Kidney epithelial cell (primary cell): Measurements from ENCODE around the gene TMEM161B. TPM values are rescaled to one million over a fixed set of nuclear protein-coding genes. Genes with fewer than 3 reads are reported as not detected.

Experiments
- DNase-seq: peaks from one replicate; pipeline ENCODE4 v3.0.0-alpha.2; 2010; ENCODE audit warnings: low read depth
- H3K27me3 ChIP-seq: 2 replicates; pipeline ENCODE4 v1.6.0; 2011; ENCODE audit warnings: low read length; ENCODE audit not compliant: control insufficient read depth, insufficient read depth
- H3K36me3 ChIP-seq: 2 replicates; pipeline ENCODE4 v1.5.1; 2011; ENCODE audit warnings: low read length; ENCODE audit not compliant: control insufficient read depth, insufficient read depth
- H3K4me3 ChIP-seq: 2 replicates; pipeline ENCODE4 v1.5.1; 2011; ENCODE audit warnings: low read depth, mild to moderate bottlenecking, control low read depth, low read length
- CTCF ChIP-seq: IDR thresholded peaks from 2 replicates; pipeline ENCODE4 v1.5.1; 2011; ENCODE audit warnings: mild to moderate bottlenecking, moderate library complexity, low read length, control low read depth, inconsistent platforms; ENCODE audit not compliant: insufficient read depth, poor library complexity, severe bottlenecking
- total RNA-seq: library from RNA; depleted of rRNA; stranded (reverse); fragments of >200 nt; gene quantifications from 2 replicates; pipeline ENCODE4 v1.2.3, GENCODE V29; 2015

TMEM161B gene
- total RNA-seq: 10.4 and 11.8 TPM in 2 replicates

- peak; percentile 81 for DNase-seq
These were observed at the start of gene TMEM161B for GRCh38 chr5:88268385-88269184. TSS of gene TMEM161B (minus strand) at chr5:88268845. CDS start at chr5:88268723, 122 bp downstream.

DNA sequence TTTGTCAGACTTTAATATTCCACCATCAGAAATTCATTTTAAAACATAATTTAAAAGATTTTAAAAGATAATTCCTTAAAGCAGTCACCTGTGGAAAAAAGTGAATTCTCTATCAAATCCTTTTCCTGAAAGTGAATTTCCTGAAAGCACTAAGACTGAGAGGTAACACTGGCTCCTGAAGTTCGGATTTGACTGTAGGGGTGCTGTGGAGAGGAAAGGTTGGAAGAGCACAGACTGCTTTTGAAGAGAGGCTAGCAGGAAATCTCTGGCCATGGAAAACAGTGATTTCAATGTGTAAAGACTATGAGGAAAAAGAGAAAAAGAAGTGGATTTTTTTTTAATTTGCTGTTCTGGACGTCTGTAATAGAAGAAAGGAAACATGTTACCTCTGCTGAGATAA is 35.7 kb upstream of the TMEM161B start:
- Histone ChIP-seq H3K27me3 (no peaks in the 10 kb centered on the region), H3K4me3 (no peak overlapping the region), H3K36me3 (no peaks in the 10 kb centered on the region)
- no peak for TF ChIP-seq CTCF
- DNase-seq: no peak

More at GRCh38 chr5:88268385-88269184, at the start of gene TMEM161B:
- H3K27me3 ChIP-seq: no peaks in the 10 kb centered on the region
- peak within 1 kb of the TSS; percentile 64 for H3K4me3 ChIP-seq
- no peak for TF ChIP-seq CTCF
- no peaks in the 10 kb centered on the region for H3K36me3 ChIP-seq

- Histone ChIP-seq H3K4me3 (no peak overlapping the region), H3K36me3 (no peaks in the 10 kb centered on the region), H3K27me3 (no peaks in the 10 kb centered on the region)
- DNase-seq: no peak
- TF ChIP-seq CTCF: no peak
These were observed 29.8 kb upstream of the TMEM161B start for GRCh38 chr5:88298425-88298824.

GRCh38 chr5:88290801-88291200 is 22.2 kb upstream of the TMEM161B start:
- DNase-seq: no peak
- Histone ChIP-seq H3K36me3 (no peaks in the 10 kb centered on the region), H3K4me3 (no peak overlapping the region), H3K27me3 (no peaks in the 10 kb centered on the region)
- no peak for TF ChIP-seq CTCF

GRCh38 chr5:88288528-88289197 is 20.0 kb upstream of the TMEM161B start:
- no peaks in the 10 kb centered on the region for H3K36me3 ChIP-seq
- H3K4me3 ChIP-seq: no peak overlapping the region
- DNase-seq: no peak
- H3K27me3 ChIP-seq: no peaks in the 10 kb centered on the region
- TF ChIP-seq CTCF: no peak
